Lower lobe of right lung (tissue), 2 donors: ENCODE results near the gene PPP6R3. TPM values are rescaled to one million over a fixed set of nuclear protein-coding genes. Genes with fewer than 3 reads are reported as not detected.
A peak's percentile ranks its signal among the peaks of the same experiment; 100 is the strongest.

Experiments used
- ATAC-seq, 2 donors: fragments of 200-7000 bp; cut with Tn5 transposase; one replicate each; pipeline ENCODE4 v1.9.1; 2020 to 2022; ENCODE audit warnings: mild to moderate bottlenecking in 2 of 2, moderate library complexity in 2 of 2
- DNase-seq: peaks from one replicate; pipeline ENCODE4 v3.0.0-alpha.2; 2020
- H3K27ac ChIP-seq: fragments of 200-600 bp; one replicate; pipeline ENCODE4 v1.8.0; 2022
- H3K27me3 ChIP-seq: fragments of 200-600 bp; one replicate; pipeline ENCODE4 v1.8.0; 2022; ENCODE audit warnings: low read depth
- H3K36me3 ChIP-seq: fragments of 200-600 bp; one replicate; pipeline ENCODE4 v1.8.0; 2022; ENCODE audit warnings: mild to moderate bottlenecking
- H3K4me1 ChIP-seq: fragments of 200-600 bp; one replicate; pipeline ENCODE4 v1.8.0; 2022
- H3K4me3 ChIP-seq: fragments of 200-600 bp; one replicate; pipeline ENCODE4 v1.8.0; 2022; ENCODE audit warnings: mild to moderate bottlenecking
- H3K9me3 ChIP-seq: fragments of 200-600 bp; one replicate; pipeline ENCODE4 v1.8.0; 2022
- intact Hi-C: fragments of 100-400 bp; cut with DNase I; formaldehyde crosslinking; loops from one replicate; pipeline ENCODE4 v1.11.0; 2022
- total RNA-seq: library from RNA; stranded (reverse); fragmentation: NEBNext Ultra II Directional; extraction: Animal tissue kit (Norgen Biotek cat#: 25700); gene quantifications from one replicate; pipeline ENCODE4 v1.2.1, GENCODE V29; 2021
- TF ChIP-seq, protein P1 (sequence below): fragments of 200-600 bp; IDR thresholded peaks from one replicate; pipeline ENCODE4 v1.8.0; 2022; ENCODE audit warnings: antibody characterized with exemption, mild to moderate bottlenecking
- donor health status: DM: no; HTN: yes; CAD: no; lungs with severe emphysema.

PPP6R3 gene
- total RNA-seq, 1 donor from 2014 or later, result 98.0 TPM

DNA sequence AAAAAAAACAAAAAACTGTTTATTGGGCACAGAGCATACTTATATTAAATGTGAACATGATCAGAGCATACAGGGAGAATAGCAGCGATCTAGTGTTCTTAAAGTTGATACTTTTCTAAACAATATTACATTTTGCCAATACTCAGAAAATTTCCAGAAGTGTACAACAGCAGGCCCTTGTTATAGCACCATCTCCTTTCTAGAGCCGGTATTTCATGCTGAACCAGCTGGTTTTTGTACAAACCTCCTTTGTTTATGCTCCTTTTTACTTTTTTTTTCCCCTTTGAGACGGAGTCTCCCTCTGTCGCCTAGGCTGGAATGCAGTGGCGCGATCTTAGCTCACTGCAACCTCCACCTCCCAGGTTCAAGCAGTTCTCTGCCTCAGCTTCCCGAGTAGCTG, 90.7 kb downstream of the PPP6R3 start:
- DNase-seq (no peak), ATAC-seq (no peak)
- Histone ChIP-seq H3K27me3 (no peaks in the 10 kb centered on the region), H3K4me1 (peaks cover 35% of the 10 kb centered on the region), H3K4me3 (no peak overlapping the region), H3K36me3 (peaks cover 85% of the 10 kb centered on the region), H3K9me3 (no peaks in the 10 kb centered on the region), H3K27ac (peak overlapping the region; percentile 49)
- intact Hi-C loops, result no loop called here
- TF ChIP-seq, protein P1, sequence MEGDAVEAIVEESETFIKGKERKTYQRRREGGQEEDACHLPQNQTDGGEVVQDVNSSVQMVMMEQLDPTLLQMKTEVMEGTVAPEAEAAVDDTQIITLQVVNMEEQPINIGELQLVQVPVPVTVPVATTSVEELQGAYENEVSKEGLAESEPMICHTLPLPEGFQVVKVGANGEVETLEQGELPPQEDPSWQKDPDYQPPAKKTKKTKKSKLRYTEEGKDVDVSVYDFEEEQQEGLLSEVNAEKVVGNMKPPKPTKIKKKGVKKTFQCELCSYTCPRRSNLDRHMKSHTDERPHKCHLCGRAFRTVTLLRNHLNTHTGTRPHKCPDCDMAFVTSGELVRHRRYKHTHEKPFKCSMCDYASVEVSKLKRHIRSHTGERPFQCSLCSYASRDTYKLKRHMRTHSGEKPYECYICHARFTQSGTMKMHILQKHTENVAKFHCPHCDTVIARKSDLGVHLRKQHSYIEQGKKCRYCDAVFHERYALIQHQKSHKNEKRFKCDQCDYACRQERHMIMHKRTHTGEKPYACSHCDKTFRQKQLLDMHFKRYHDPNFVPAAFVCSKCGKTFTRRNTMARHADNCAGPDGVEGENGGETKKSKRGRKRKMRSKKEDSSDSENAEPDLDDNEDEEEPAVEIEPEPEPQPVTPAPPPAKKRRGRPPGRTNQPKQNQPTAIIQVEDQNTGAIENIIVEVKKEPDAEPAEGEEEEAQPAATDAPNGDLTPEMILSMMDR, result no peak

- DNase-seq, result no peak
- no peak for ATAC-seq
- H3K27me3 ChIP-seq, result no peaks in the 10 kb centered on the region
- peak overlapping the region; percentile 49 for H3K27ac ChIP-seq
- intact Hi-C loops, result no loop called here
- H3K4me1 ChIP-seq, result peaks cover 32% of the 10 kb centered on the region
- peaks cover 84% of the 10 kb centered on the region for H3K36me3 ChIP-seq
- TF ChIP-seq, protein P1, result no peak
- no peak overlapping the region for H3K4me3 ChIP-seq
- H3K9me3 ChIP-seq, result no peaks in the 10 kb centered on the region
Measured at GRCh38 chr11:68551777-68552176, 91.2 kb downstream of the PPP6R3 start.

GRCh38 chr11:68552542-68552941, 92.0 kb downstream of the PPP6R3 start:
- ATAC-seq, result peak; percentile 72 to 75
- TF ChIP-seq, protein P1, result no peak
- no peak overlapping the region for H3K27ac ChIP-seq

GRCh38 chr11:68560216-68560615, 99.7 kb downstream of the PPP6R3 start:
- no peak overlapping the region for H3K4me3 ChIP-seq
- H3K27me3 ChIP-seq, result no peaks in the 10 kb centered on the region
- peaks cover 73% of the 10 kb centered on the region for H3K36me3 ChIP-seq
- intact Hi-C loops, result no loop called here
- TF ChIP-seq, protein P1, result no peak
- no peak for DNase-seq
- H3K9me3 ChIP-seq, result no peaks in the 10 kb centered on the region
- no peak overlapping the region for H3K27ac ChIP-seq
- peaks cover 7% of the 10 kb centered on the region for H3K4me1 ChIP-seq
- ATAC-seq, result no peak

More at GRCh38 chr11:68552542-68552941, 92.0 kb downstream of the PPP6R3 start:
- H3K27me3 ChIP-seq, result no peaks in the 10 kb centered on the region
- no peak overlapping the region for H3K4me3 ChIP-seq
- intact Hi-C loops, result no loop called here
- no peaks in the 10 kb centered on the region for H3K9me3 ChIP-seq
- peaks cover 84% of the 10 kb centered on the region for H3K36me3 ChIP-seq
- H3K4me1 ChIP-seq, result peaks cover 31% of the 10 kb centered on the region
- DNase-seq, result no peak

DNA sequence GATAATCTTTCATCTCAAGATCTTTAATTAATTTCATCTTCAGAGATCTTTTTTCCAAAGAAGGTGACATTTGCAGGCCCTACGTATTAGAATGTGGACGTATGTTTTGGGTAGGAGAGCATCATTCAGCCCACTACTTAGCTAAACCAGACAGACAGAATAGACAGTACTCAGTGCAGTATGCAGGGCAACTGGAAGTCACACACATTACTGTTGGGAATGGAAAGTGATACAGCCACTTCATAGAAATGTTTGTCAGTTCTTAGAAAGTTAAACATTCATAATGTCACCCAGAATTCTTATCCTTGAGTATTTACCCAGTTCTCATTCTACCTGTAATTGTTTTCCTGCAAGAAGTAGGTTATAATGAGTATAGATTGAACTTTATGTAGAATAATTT, 102.9 kb downstream of the PPP6R3 start:
- peak in 1 of 2 donors; percentile 56 for ATAC-seq
- intact Hi-C loops, result no loop called here
- no peak for DNase-seq
- TF ChIP-seq, protein P1, result no peak
- Histone ChIP-seq H3K4me1 (peaks cover 11% of the 10 kb centered on the region), H3K36me3 (peaks cover 81% of the 10 kb centered on the region), H3K9me3 (no peaks in the 10 kb centered on the region), H3K27me3 (no peaks in the 10 kb centered on the region), H3K4me3 (no peak overlapping the region), H3K27ac (no peak overlapping the region)

- no peak for ATAC-seq
- Histone ChIP-seq H3K27me3 (no peaks in the 10 kb centered on the region), H3K9me3 (no peaks in the 10 kb centered on the region), H3K27ac (no peak overlapping the region), H3K36me3 (peaks cover 81% of the 10 kb centered on the region), H3K4me3 (no peak overlapping the region), H3K4me1 (peaks cover 11% of the 10 kb centered on the region)
- intact Hi-C loops, result no loop called here
- TF ChIP-seq, protein P1, result no peak
- DNase-seq, result no peak
Measured at GRCh38 chr11:68564261-68564660, 103.7 kb downstream of the PPP6R3 start.
